ENCODE data around the gene ILK.

Gene ILK

DNA sequence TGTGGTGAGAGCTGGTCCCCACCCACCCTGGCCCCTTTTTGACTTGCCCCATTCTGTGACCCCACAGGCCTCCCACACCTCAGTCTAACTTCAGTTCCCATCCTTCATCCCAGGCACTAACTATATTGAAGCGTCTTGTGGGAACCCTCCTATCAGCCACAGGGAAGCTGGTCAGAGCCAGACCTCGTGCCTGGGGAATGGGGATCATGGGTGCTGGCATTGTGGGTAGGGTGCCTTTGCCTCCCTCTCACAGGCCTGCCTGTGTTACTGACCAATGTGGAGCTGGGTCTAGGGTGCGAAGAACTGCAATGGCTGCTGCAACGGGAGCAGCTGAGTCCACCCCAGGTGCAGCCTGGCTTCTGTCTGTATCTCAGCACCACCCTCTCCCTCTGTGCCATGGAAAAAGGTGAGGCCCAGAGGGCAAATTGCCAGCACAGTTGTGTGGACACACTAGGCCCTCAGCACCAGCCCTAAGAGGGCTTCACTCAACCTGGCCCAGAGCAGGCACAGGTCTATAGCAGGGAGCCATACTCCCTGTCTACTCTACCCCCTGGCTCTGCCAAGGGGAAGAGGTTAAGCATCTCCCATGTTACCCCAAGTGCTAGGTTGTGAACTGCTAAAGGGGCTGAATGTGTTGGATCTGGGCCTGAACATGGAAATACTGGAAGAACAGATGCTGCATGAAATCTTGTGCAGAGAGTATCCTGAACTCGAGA, 37.4 kb upstream of the ILK start:
- H3K27ac ChIP-seq (ENCODE audit: low read depth, low read length): no peak overlapping the region
- no peak overlapping the region for H3K4me3 ChIP-seq (ENCODE audit: low read length)
- H3K9me3 ChIP-seq (ENCODE audit: insufficient read depth, low read depth, low read length): no peaks in the 10 kb centered on the region
- H3K9ac ChIP-seq (ENCODE audit: low read depth, low read length): no peak overlapping the region
- no peaks in the 10 kb centered on the region for H3K36me3 ChIP-seq (ENCODE audit: insufficient read depth, low read length)
- WGBS: 92% methylated on average over 5 of the region's 5 CpGs
- H3K4me1 ChIP-seq (ENCODE audit: insufficient read depth, low read length): peaks cover 18% of the 10 kb centered on the region
- H3K27me3 ChIP-seq (ENCODE audit: insufficient read depth, low read length): no peaks in the 10 kb centered on the region

DNA sequence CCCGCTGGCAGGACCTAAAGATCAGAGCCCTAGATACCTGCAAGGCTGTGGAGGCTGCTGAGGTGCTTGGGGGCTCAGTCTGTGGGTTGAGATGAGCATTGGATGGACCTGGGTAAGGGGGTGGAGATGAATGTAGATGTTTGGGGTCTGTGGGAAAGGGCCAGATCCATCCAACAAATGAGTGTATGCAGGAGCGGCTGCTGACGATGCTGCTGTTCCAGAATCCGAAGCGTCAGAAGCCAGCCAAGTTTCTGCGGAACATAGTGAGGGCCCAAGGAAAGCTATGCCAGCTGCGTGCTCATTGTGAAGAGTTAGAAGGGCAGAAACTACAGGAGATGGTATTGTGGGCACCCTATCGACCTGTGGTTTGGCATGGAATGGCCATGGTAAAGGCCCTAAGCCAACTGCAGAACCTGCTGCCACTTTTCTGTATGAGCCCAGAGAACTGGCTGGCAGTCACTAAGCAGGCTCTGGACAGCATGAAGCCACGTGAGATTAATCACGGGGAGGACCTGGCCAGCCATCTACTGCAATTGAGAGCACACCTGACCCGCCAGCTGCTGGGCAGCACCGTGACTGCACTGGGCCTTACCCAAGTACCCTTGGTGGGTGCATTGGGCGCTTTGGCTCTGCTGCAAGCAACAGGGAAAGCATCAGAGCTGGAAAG, 36.7 kb upstream of the ILK start:
- WGBS: 86% methylated on average over 13 of the region's 13 CpGs
- Histone ChIP-seq H3K9me3 (ENCODE audit: insufficient read depth, low read depth, low read length) (no peaks in the 10 kb centered on the region), H3K9ac (ENCODE audit: low read depth, low read length) (no peak overlapping the region), H3K36me3 (ENCODE audit: insufficient read depth, low read length) (no peaks in the 10 kb centered on the region), H3K27ac (ENCODE audit: low read depth, low read length) (no peak overlapping the region), H3K4me3 (ENCODE audit: low read length) (no peak overlapping the region), H3K27me3 (ENCODE audit: insufficient read depth, low read length) (no peaks in the 10 kb centered on the region), H3K4me1 (ENCODE audit: insufficient read depth, low read length) (peaks cover 18% of the 10 kb centered on the region)

DNA sequence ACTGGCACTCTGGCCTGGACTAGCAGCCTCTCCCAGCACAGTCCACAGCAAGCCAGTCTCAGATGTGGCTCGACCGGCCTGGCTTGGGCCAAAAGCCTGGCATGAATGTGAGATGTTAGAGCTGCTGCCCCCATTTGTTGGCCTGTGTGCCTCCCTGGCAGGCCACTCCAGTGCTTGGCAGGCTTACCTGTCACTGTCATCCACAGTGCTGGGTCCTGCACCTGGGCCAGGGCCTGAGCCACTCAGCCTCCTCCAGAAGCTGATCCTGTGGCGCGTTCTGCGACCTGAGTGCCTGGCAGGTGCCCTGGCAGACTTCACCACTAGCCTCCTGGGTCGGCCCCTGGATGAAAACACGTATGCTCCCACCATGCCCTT, 36.2 kb upstream of the ILK start:
- H3K27ac ChIP-seq (ENCODE audit: low read depth, low read length): no peak overlapping the region
- H3K9me3 ChIP-seq (ENCODE audit: insufficient read depth, low read depth, low read length): no peaks in the 10 kb centered on the region
- WGBS: 96% methylated on average over 7 of the region's 7 CpGs
- H3K27me3 ChIP-seq (ENCODE audit: insufficient read depth, low read length): no peaks in the 10 kb centered on the region
- H3K9ac ChIP-seq (ENCODE audit: low read depth, low read length): no peak overlapping the region
- no peaks in the 10 kb centered on the region for H3K36me3 ChIP-seq (ENCODE audit: insufficient read depth, low read length)
- H3K4me1 ChIP-seq (ENCODE audit: insufficient read depth, low read length): peaks cover 18% of the 10 kb centered on the region
- H3K4me3 ChIP-seq (ENCODE audit: low read length): no peak overlapping the region

GRCh38 chr11:6568191-6568918, 35.2 kb upstream of the ILK start:
- Histone ChIP-seq H3K4me3 (ENCODE audit: low read length) (no peak overlapping the region), H3K36me3 (ENCODE audit: insufficient read depth, low read length) (no peaks in the 10 kb centered on the region), H3K27ac (ENCODE audit: low read depth, low read length) (no peak overlapping the region; the same call in 1 of the 2 replicates), H3K9me3 (ENCODE audit: insufficient read depth, low read depth, low read length) (no peaks in the 10 kb centered on the region), H3K9ac (ENCODE audit: low read depth, low read length) (no peak overlapping the region), H3K27me3 (ENCODE audit: insufficient read depth, low read length) (no peaks in the 10 kb centered on the region), H3K4me1 (ENCODE audit: insufficient read depth, low read length) (peaks cover 15% of the 10 kb centered on the region)
- WGBS: 77% methylated on average over 4 of the region's 4 CpGs

GRCh38 chr11:6569706-6570105, 33.9 kb upstream of the ILK start:
- WGBS: 85% methylated on average over 5 of the region's 5 CpGs
- Histone ChIP-seq H3K4me3 (ENCODE audit: low read length) (no peak overlapping the region), H3K27me3 (ENCODE audit: insufficient read depth, low read length) (no peaks in the 10 kb centered on the region), H3K9ac (ENCODE audit: low read depth, low read length) (no peak overlapping the region), H3K9me3 (ENCODE audit: insufficient read depth, low read depth, low read length) (no peaks in the 10 kb centered on the region), H3K36me3 (ENCODE audit: insufficient read depth, low read length) (no peaks in the 10 kb centered on the region), H3K4me1 (ENCODE audit: insufficient read depth, low read length) (peaks cover 13% of the 10 kb centered on the region), H3K27ac (ENCODE audit: low read depth, low read length) (no peak overlapping the region)

DNA sequence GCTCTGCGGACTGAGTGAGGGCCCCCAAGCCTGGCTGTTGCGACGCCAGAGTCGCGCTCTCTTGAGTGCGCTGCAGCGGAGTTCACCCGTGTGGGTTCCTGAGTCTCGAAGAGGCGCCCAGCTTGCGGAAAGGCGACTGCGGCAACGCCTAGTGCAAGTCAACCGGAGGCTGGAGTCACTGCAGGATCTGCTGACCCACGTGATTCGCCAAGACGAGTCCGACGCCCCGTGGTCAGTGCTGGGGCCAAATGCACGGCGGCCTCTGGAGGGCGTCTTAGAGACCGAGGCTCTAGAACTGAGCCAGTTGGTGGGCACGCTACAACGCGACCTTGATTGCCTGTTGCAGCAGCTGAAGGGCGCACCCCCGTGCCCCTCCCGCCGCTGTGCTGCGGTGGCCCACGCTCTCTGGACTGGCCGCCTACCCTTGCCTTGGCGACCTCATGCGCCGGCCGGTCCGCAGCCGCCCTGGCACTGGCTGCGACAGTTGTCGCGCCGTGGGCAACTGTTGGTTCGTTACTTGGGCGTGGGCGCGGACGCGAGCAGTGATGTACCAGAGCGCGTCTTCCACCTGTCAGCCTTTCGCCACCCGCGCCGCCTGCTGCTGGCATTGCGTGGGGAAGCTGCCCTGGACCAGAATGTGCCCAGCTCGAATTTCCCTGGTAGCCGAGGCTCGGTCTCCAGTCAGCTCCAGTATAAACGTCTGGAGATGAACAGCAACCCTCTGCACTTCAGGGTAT, 32.7 kb upstream of the ILK start:
- Histone ChIP-seq H3K27me3 (ENCODE audit: insufficient read depth, low read length) (no peaks in the 10 kb centered on the region), H3K27ac (ENCODE audit: low read depth, low read length) (no peak overlapping the region), H3K9me3 (ENCODE audit: insufficient read depth, low read depth, low read length) (no peaks in the 10 kb centered on the region), H3K4me3 (ENCODE audit: low read length) (no peak overlapping the region), H3K4me1 (ENCODE audit: insufficient read depth, low read length) (peaks cover 5% of the 10 kb centered on the region; the same call in 1 of the 2 replicates), H3K9ac (ENCODE audit: low read depth, low read length) (no peak overlapping the region), H3K36me3 (ENCODE audit: insufficient read depth, low read length) (no peaks in the 10 kb centered on the region)
- 97% methylated on average over 62 of the region's 62 CpGs for WGBS

GRCh38 chr11:6571434-6572008, 32.1 kb upstream of the ILK start:
- H3K4me1 ChIP-seq (ENCODE audit: insufficient read depth, low read length): peaks cover 5% of the 10 kb centered on the region; the same call in 1 of the 2 replicates
- no peaks in the 10 kb centered on the region for H3K9me3 ChIP-seq (ENCODE audit: insufficient read depth, low read depth, low read length)
- no peak overlapping the region for H3K9ac ChIP-seq (ENCODE audit: low read depth, low read length)
- no peak overlapping the region for H3K4me3 ChIP-seq (ENCODE audit: low read length)
- no peaks in the 10 kb centered on the region for H3K36me3 ChIP-seq (ENCODE audit: insufficient read depth, low read length)
- H3K27me3 ChIP-seq (ENCODE audit: insufficient read depth, low read length): no peaks in the 10 kb centered on the region
- WGBS: 91% methylated on average over 22 of the region's 22 CpGs
- no peak overlapping the region for H3K27ac ChIP-seq (ENCODE audit: low read depth, low read length)

GRCh38 chr11:6572215-6572614, 31.4 kb upstream of the ILK start:
- no peak overlapping the region for H3K9ac ChIP-seq (ENCODE audit: low read depth, low read length)
- no peaks in the 10 kb centered on the region for H3K36me3 ChIP-seq (ENCODE audit: insufficient read depth, low read length)
- H3K4me1 ChIP-seq (ENCODE audit: insufficient read depth, low read length): peaks cover 5% of the 10 kb centered on the region; the same call in 1 of the 2 replicates
- H3K4me3 ChIP-seq (ENCODE audit: low read length): no peak overlapping the region
- no peak overlapping the region for H3K27ac ChIP-seq (ENCODE audit: low read depth, low read length)
- 92% methylated on average over 2 of the region's 2 CpGs for WGBS
- no peaks in the 10 kb centered on the region for H3K9me3 ChIP-seq (ENCODE audit: insufficient read depth, low read depth, low read length)
- H3K27me3 ChIP-seq (ENCODE audit: insufficient read depth, low read length): no peaks in the 10 kb centered on the region

DNA sequence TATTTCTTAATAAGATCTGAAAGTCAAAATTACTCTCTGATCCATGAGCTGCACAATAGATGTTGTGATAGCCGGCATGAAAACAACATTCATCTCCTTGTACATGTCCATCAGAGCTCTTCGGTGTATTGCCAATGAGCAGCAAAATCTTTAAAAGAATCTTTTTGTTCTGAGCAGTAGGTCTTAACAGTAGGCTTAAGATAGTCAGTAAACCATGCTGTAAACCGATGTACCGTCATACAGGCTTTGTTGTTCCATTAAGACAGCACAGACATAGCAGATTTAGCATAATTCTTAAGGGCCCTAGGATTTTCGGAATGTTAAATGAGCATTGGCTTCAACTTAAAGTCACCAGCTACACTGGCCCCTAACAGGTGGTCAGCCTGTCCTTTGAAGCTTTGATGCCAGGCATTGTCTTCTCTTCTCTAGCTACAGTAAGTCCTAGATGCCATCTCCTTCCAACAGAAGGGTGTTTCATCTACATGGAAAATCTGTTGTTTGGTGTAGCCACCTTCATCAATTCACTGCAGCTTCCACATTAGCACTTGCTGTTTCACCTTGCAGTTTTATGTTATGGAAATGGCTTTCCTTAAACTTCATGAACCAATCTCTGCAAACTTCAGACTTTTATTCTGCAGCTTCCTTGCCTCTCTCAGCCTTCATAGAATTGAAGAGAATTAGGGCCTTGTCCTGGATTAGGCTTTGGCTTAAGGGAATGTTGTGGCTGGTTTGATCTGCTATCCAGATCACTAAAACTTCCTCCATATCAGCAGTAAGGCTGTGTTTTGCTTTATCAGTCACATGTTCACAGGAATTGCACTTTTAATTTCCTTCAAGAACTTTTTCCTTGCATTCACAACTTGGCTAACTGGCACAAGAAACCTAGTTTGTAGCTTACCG, 28.5 kb upstream of the ILK start:
- H3K9me3 ChIP-seq (ENCODE audit: insufficient read depth, low read depth, low read length): no peaks in the 10 kb centered on the region
- H3K4me3 ChIP-seq (ENCODE audit: low read length): no peak overlapping the region
- no peaks in the 10 kb centered on the region for H3K36me3 ChIP-seq (ENCODE audit: insufficient read depth, low read length)
- H3K27ac ChIP-seq (ENCODE audit: low read depth, low read length): no peak overlapping the region
- WGBS: 92% methylated on average over 6 of the region's 6 CpGs
- no peaks in the 10 kb centered on the region for H3K27me3 ChIP-seq (ENCODE audit: insufficient read depth, low read length)
- H3K9ac ChIP-seq (ENCODE audit: low read depth, low read length): no peak overlapping the region
- H3K4me1 ChIP-seq (ENCODE audit: insufficient read depth, low read length): no peaks in the 10 kb centered on the region

Measured in HUES64 (cell line).